GM18505 (cell line): ENCODE data around the gene PIMREG.

Experiments
- ATAC-seq: cut with Tn5 transposase; IDR thresholded peaks from one replicate; pipeline ENCODE4 v1.9.1; 2021; ENCODE audit not compliant: unreplicated experiment
- POLR2A ChIP-seq: IDR thresholded peaks from 4 replicates; pipeline ENCODE4 v1.6.1; 2011; ENCODE audit warnings: borderline replicate concordance; ENCODE audit not compliant: insufficient read depth, insufficient read length; ENCODE audit errors: extremely low read depth

PIMREG gene

DNA sequence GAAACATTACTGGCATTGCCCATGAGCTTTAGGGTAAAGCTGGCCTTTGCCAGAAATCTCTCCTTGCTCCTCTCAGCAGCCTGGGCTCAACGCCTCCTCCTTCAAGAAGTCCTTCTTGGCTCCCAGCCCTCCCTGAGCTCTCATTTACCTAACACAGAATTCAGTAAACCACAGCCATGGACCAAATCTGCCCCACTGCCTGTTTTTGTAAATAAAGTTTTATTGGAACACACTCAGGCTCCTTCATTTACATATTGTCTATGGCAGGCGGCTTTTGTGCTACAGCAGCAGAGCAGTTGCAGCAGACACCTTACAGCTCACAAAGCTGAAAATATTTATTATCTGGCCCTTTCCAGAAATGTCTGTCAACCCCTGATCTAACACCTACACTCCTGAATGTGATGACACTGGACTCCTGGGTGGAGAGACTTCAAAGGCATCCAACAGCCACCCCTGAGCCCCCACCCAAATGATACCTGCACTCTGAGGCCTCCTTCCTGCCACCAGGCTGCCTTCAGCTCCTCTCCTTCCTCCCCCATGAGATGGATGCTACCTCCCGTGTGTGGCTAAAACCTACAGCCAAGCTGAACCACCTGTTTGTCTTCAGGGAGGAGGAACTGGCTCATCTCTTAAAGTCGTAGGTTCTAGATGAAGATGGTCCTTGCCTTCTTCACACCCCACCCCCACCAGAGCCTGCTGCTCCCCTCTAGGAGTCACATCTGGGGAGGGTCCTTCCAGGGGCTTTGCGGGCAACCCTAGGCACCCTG is 41.6 kb downstream of the PIMREG start:
- no peak for TF ChIP-seq POLR2A
- ATAC-seq = no peak

- no peak for TF ChIP-seq POLR2A
- ATAC-seq = no peak
Measured at GRCh38 chr17:6487251-6488007, 43.2 kb downstream of the PIMREG start.

DNA sequence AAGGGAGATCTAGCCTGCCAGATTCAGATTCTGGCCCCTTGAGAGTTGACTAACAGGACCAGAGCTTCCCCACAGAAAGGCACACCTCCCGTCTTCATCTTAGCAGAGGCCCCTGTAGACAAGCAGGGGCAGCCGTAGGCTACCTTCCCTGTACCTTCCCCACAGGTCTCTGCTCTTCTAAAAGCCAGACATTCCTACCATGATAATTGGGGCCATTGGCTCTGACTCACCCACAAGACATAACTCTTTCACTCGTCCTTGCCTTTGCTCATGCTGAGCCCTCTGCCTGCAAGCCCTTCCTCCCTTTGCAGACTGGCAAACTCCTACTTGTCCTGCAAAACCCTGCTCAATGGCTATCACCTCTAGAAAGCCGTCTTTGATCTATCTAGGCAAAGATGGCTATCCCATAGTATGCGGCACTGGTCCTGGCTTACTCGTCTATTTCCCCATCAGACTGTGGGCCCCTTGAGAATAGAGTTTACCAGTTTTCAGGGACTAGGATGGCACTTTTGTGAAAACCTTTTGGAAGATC is 43.8 kb downstream of the PIMREG start:
- TF ChIP-seq POLR2A = no peak
- ATAC-seq = no peak

GRCh38 chr17:6489016-6489550 is 44.8 kb downstream of the PIMREG start:
- ATAC-seq = no peak
- no peak for TF ChIP-seq POLR2A

DNA sequence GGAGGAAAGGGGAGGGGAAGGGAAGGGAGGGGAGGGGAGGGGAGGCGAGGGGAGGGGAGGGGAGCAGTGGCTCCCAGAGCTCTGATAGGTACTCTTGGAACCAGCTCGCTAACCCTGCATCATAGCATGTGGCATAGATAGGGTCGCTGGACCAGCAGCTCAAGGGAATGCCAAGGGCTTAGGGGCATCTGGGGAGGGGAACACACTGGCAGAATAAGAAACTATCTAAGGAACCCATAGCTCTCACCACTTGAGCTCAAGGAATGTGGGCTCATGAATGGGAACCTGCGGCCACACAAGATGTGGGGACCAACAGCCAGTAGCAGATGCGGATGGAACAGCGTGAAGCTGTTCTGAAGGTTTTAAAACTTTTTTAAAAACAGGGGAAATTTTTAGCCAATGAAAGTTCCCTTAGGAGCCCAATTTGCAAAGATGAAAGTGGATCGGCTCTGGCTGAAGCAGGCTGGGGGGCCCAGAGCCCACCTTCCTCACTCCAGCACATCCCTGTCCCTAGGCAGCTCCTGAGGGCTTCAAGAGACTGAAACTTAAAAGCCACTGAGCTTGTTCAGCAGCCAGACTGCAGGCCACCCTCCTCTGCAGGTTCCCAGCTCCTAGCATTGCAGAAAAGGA is 46.9 kb downstream of the PIMREG start:
- ATAC-seq = no peak
- no peak for TF ChIP-seq POLR2A

DNA sequence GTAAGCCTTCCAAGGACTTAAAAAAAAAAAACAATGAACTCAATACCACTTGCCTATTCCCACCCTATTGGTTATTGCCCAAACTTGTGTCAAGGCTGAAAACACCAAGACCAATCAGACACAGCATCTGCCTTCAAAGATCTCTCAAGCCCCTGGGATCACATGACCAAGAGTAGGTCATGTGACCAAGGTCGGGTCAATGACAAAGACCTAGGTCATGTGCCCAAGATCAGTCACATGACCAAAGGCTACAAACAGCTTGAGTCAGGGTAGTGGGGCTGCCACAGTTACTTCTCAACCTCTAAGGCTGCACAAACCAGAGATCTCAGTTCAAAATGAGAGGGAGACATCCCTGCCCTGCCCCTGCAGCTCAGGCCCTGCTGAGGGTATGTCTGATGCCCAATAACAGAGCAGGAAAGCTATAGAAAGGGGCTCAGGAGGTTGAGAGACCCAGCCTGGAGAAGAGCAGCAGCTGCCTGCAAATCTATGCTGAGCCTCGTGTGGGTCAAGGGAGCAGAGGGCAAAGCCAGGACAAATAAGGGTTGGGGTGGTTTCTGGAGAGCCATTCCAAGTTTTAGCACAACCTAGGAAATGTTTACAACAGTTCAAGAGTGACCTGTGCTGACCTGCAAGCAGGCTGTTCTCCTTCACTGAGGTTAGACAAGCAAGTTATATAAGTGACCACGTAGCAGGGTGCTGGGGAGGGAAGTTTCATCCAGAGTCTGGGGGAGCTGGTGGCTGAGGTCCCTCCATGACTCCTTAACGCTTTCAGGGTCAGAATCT is 48.8 kb downstream of the PIMREG start:
- ATAC-seq = no peak
- TF ChIP-seq POLR2A = no peak

GRCh38 chr17:6494239-6494941 is 50.1 kb downstream of the PIMREG start:
- TF ChIP-seq POLR2A = no peak

GRCh38 chr17:6495450-6496115 is 51.3 kb downstream of the PIMREG start:
- ATAC-seq = no peak

More at GRCh38 chr17:6494239-6494941, 50.1 kb downstream of the PIMREG start:
- no peak for ATAC-seq

DNA sequence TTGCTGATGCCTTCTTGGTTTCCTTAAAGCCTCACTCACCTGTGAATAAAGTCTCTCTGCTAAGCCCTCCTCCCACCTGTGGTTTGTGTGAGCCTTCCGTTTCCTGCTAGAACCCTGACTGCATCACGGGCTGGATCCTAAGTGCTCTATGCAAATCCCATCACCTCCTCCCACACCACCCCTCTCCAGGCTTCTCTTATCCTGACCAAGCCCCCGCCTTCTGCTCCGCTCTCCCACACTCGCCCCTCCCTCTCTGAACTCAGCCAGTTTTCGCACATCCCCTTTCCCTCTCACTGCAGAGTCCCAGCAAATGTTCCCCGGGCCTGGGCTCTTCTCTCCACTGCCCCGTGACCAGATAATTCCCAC is 51.8 kb downstream of the PIMREG start:
- no peak for ATAC-seq
- TF ChIP-seq POLR2A = no peak

More at GRCh38 chr17:6495450-6496115, 51.3 kb downstream of the PIMREG start:
- TF ChIP-seq POLR2A = no peak

- TF ChIP-seq POLR2A = no peak
Measured at GRCh38 chr17:6496640-6497441, 52.6 kb downstream of the PIMREG start.

More at GRCh38 chr17:6496640-6497441, 52.6 kb downstream of the PIMREG start:
- ATAC-seq = no peak
